ENCODE measurements around the gene DNAJC28. TPM values are rescaled to one million over a fixed set of nuclear protein-coding genes. Genes with fewer than 3 reads are reported as not detected.
A peak's percentile ranks its signal among the peaks of the same experiment; 100 is the strongest.
"Not testable (repeated sequence)": the region's sequence is repeated elsewhere in the genome, so short reads cannot be mapped to it uniquely, and the experiment has no call there.

Gene DNAJC28
- total and polyA plus RNA-seq, 5 experiments from 2014 or later, result 0.89 to 2.1 (median 1.6) TPM

GRCh38 chr21:33480481-33481103 is 10.9 kb downstream of the DNAJC28 start:
- peaks cover 0 to 2% (median 0%) of the 10 kb centered on the region in 3 donors for H3K36me3 Mint-ChIP-seq
- POLR2A ChIA-PET, result interaction anchor here (0.7 to 4.1 kb wide), 25 partner anchors 10 to 752 kb away, joined by 3 to 112 read pairs (median 5); partner anchors contain the start of genes DNAJC28, DONSON, GART and IFNAR1
- peak overlapping the region; percentile 81 to 97 (median 94) for H3K4me3 Mint-ChIP-seq
- H3K9me3 Mint-ChIP-seq, result no peaks in the 10 kb centered on the region
- DNase-seq (peak in 1 of 10 donors; percentile 8), ATAC-seq (peak in 1 of 2 donors; percentile 1)
- peaks cover 11 to 32% (median 24%) of the 10 kb centered on the region in 4 donors for H3K4me1 Mint-ChIP-seq
- H3K27ac Mint-ChIP-seq, result peak overlapping the region; percentile 40 to 98 (median 96)
- no peaks in the 10 kb centered on the region for H3K27me3 Mint-ChIP-seq

- peaks cover 0 to 2% (median 0%) of the 10 kb centered on the region in 3 donors for H3K36me3 Mint-ChIP-seq
- H3K4me3 Mint-ChIP-seq, result peak within 1 kb of the TSS; percentile 81 to 97 (median 94)
- DNase-seq (peak; percentile 89 to 98 (median 94)), ATAC-seq (peak; percentile 87 to 88)
- POLR2A ChIA-PET, result interaction anchor here (0.6 to 4.1 kb wide), 28 partner anchors 10 to 747 kb away, joined by 3 to 112 read pairs (median 4); partner anchors contain the start of genes CRYZL1, DNAJC28, DONSON and GART
- peaks cover 11 to 32% (median 24%) of the 10 kb centered on the region in 4 donors for H3K4me1 Mint-ChIP-seq
- no peaks in the 10 kb centered on the region for H3K9me3 Mint-ChIP-seq
- H3K27ac Mint-ChIP-seq, result peak within 1 kb of the TSS; percentile 65 to 98 (median 96)
- H3K27me3 Mint-ChIP-seq, result no peaks in the 10 kb centered on the region
These were observed 11.6 kb downstream of the DNAJC28 start, which contains the start of gene TMEM50B for GRCh38 chr21:33479679-33480480. TMEM50B (minus strand) TSS chr21:33479974; CDS start chr21:33468885, 11,089 bp downstream.

GRCh38 chr21:33478935-33479678 is 12.4 kb downstream of the DNAJC28 start:
- POLR2A ChIA-PET, result interaction anchor here (0.6 to 4.1 kb wide), 18 partner anchors 11 to 707 kb away, joined by 3 to 112 read pairs (median 4); partner anchors contain the start of genes CRYZL1, DNAJC28, DONSON and GART
- Mint-ChIP-seq H3K4me3 (peak overlapping the region; percentile 81 to 96 (median 92)), H3K9me3 (no peaks in the 10 kb centered on the region), H3K36me3 (peaks cover 0 to 2% (median 0%) of the 10 kb centered on the region in 3 donors), H3K4me1 (peaks cover 11 to 32% (median 24%) of the 10 kb centered on the region in 4 donors), H3K27me3 (no peaks in the 10 kb centered on the region), H3K27ac (peak overlapping the region; percentile 65 to 97 (median 94))
- ATAC-seq (peak; percentile 15 to 28), DNase-seq (peak in 9 of 10 donors; percentile 24 to 77 (median 45))

- no peak for ATAC-seq
- no peak for DNase-seq
- H3K27ac Mint-ChIP-seq, result peak overlapping the region; percentile 65 to 97 (median 94)
- POLR2A ChIA-PET, result interaction anchor here (1.0 kb wide), 1 partner anchor 33 kb away, joined by 3 read pairs; no protein-coding TSS in a partner anchor
- no peaks in the 10 kb centered on the region for H3K27me3 Mint-ChIP-seq
- no peaks in the 10 kb centered on the region for H3K9me3 Mint-ChIP-seq
- peaks cover 0 to 3% (median 2%) of the 10 kb centered on the region in 3 donors for H3K36me3 Mint-ChIP-seq
- peaks cover 16 to 38% (median 30%) of the 10 kb centered on the region in 4 donors for H3K4me1 Mint-ChIP-seq
- peak overlapping the region; percentile 81 to 96 (median 92) for H3K4me3 Mint-ChIP-seq
These were observed 13.3 kb downstream of the DNAJC28 start for GRCh38 chr21:33478182-33478581.

- H3K27ac Mint-ChIP-seq, result peak overlapping the region in 4 of 10 donors; percentile 36 to 65 (median 52)
- H3K4me1 Mint-ChIP-seq, result peaks cover 16 to 42% (median 30%) of the 10 kb centered on the region in 4 donors
- DNase-seq (no peak), ATAC-seq (no peak)
- no peaks in the 10 kb centered on the region for H3K9me3 Mint-ChIP-seq
- POLR2A ChIA-PET, result interaction anchor here (0.7 kb wide), 1 partner anchor 757 kb away, joined by 3 read pairs; no protein-coding TSS in a partner anchor
- H3K27me3 Mint-ChIP-seq, result no peaks in the 10 kb centered on the region
- H3K4me3 Mint-ChIP-seq, result peak overlapping the region in 8 of 10 donors; percentile 8 to 71 (median 52)
- peaks cover 0 to 7% (median 2%) of the 10 kb centered on the region in 3 donors for H3K36me3 Mint-ChIP-seq
These were observed 14.4 kb downstream of the DNAJC28 start for GRCh38 chr21:33477066-33477465.

- H3K4me3 Mint-ChIP-seq, result no peak overlapping the region
- H3K27me3 Mint-ChIP-seq, result no peaks in the 10 kb centered on the region
- no peaks in the 10 kb centered on the region for H3K9me3 Mint-ChIP-seq
- no peak for ATAC-seq
- DNase-seq, result no peak
- peaks cover 7 to 36% (median 22%) of the 10 kb centered on the region in 4 donors for H3K4me1 Mint-ChIP-seq
- POLR2A ChIA-PET, result interaction anchor here (0.6 kb wide), 3 partner anchors 32 to 117 kb away, joined by 4 read pairs; no protein-coding TSS in a partner anchor
- peaks cover 0 to 15% (median 2%) of the 10 kb centered on the region in 3 donors for H3K36me3 Mint-ChIP-seq
- peak overlapping the region in 2 of 10 donors; percentile 10 to 20 for H3K27ac Mint-ChIP-seq
These were observed 18.2 kb downstream of the DNAJC28 start for GRCh38 chr21:33473344-33473743.

- Mint-ChIP-seq H3K9me3 (no peaks in the 10 kb centered on the region), H3K27ac (peak overlapping the region in 1 of 10 donors; percentile 46), H3K36me3 (peaks cover 0 to 34% (median 2%) of the 10 kb centered on the region in 3 donors), H3K4me3 (no peak overlapping the region), H3K27me3 (no peaks in the 10 kb centered on the region), H3K4me1 (peaks cover 5 to 23% (median 14%) of the 10 kb centered on the region in 4 donors)
- DNase-seq, result no peak
- POLR2A ChIA-PET, result interaction anchor here (0.5 kb wide), 1 partner anchor 1028 kb away, joined by 5 read pairs; no protein-coding TSS in a partner anchor
- no peak for ATAC-seq
These were observed 20.8 kb downstream of the DNAJC28 start for GRCh38 chr21:33470701-33471100.

GRCh38 chr21:33469183-33469582 is 22.3 kb downstream of the DNAJC28 start:
- not testable (repeated sequence) for ATAC-seq

GRCh38 chr21:33461538-33462250 is 29.8 kb downstream of the DNAJC28 start:
- no peak overlapping the region for H3K27ac Mint-ChIP-seq
- ATAC-seq (no peak), DNase-seq (no peak)
- H3K4me3 Mint-ChIP-seq, result no peak overlapping the region
- H3K36me3 Mint-ChIP-seq, result peaks cover 0 to 66% (median 9%) of the 10 kb centered on the region in 3 donors
- no peaks in the 10 kb centered on the region for H3K27me3 Mint-ChIP-seq
- POLR2A ChIA-PET, result no interaction called here
- H3K9me3 Mint-ChIP-seq, result no peaks in the 10 kb centered on the region
- H3K4me1 Mint-ChIP-seq, result no peaks in the 10 kb centered on the region

More at GRCh38 chr21:33469183-33469582, 22.3 kb downstream of the DNAJC28 start:
- peaks cover 5 to 21% (median 14%) of the 10 kb centered on the region in 4 donors for H3K4me1 Mint-ChIP-seq
- H3K27me3 Mint-ChIP-seq, DNase-seq, POLR2A ChIA-PET, H3K9me3 Mint-ChIP-seq, H3K4me3 Mint-ChIP-seq, H3K27ac Mint-ChIP-seq: not testable (repeated sequence)
- H3K36me3 Mint-ChIP-seq, result peaks cover 0 to 42% (median 4%) of the 10 kb centered on the region in 3 donors

GRCh38 chr21:33458861-33459260 is 32.7 kb downstream of the DNAJC28 start:
- no peak for ATAC-seq
- POLR2A ChIA-PET, result no interaction called here
- H3K4me3 Mint-ChIP-seq, result no peak overlapping the region
- H3K36me3 Mint-ChIP-seq, result peaks cover 0 to 72% (median 11%) of the 10 kb centered on the region in 3 donors
- no peaks in the 10 kb centered on the region for H3K9me3 Mint-ChIP-seq
- H3K27ac Mint-ChIP-seq, result no peak overlapping the region
- DNase-seq, result no peak
- H3K4me1 Mint-ChIP-seq, result no peaks in the 10 kb centered on the region
- H3K27me3 Mint-ChIP-seq, result no peaks in the 10 kb centered on the region
